ENCODE measurements around the gene MXI1. TPM values are rescaled to one million over a fixed set of nuclear protein-coding genes. Genes with fewer than 3 reads are reported as not detected.

The MXI1 gene
- total RNA-seq, 1 experiment from 2014 or later, result 16.6 TPM

GRCh38 chr10:110273474-110273873 is 66.1 kb downstream of the MXI1 start (continued):
- no peak for TF ChIP-seq SOX15 (CRISPR knock-in tag; IDR thresholded peaks at IDR 0.05)
- TF ChIP-seq GTF2I (CRISPR knock-in tag; conservative IDR thresholded peaks at IDR 0.05), result no peak

- H3K4me1 Mint-ChIP-seq, result peaks cover 21% of the 10 kb centered on the region
- no peaks in the 10 kb centered on the region for H3K27me3 Mint-ChIP-seq (ENCODE audit: low read depth)
Measured at GRCh38 chr10:110274072-110274627, 66.7 kb downstream of the MXI1 start.

GRCh38 chr10:110274647-110275046 is 67.2 kb downstream of the MXI1 start:
- no peak for DNase-seq (ENCODE audit: low spot score)
- ChIA-PET CTCF (interaction anchor here (0.6 to 1.9 kb wide), 5 partner anchors 30 to 136 kb away, joined by 3 to 6 read pairs (median 4); partner anchors contain the start of genes MXI1 and SMNDC1), POLR2A (interaction anchor here (0.7 kb wide), 2 partner anchors 29 to 325 kb away, joined by 4 to 8 read pairs; no protein-coding TSS in a partner anchor)
- Mint-ChIP-seq H3K27ac (no peak overlapping the region), H3K27me3 (ENCODE audit: low read depth) (no peaks in the 10 kb centered on the region), H3K4me1 (peaks cover 23% of the 10 kb centered on the region), H3K9me3 (no peaks in the 10 kb centered on the region), H3K4me3 (no peak overlapping the region), H3K36me3 (peaks cover under 1% of the 10 kb centered on the region; the same call in 1 of the 2 replicates)
- TF ChIP-seq CDX4 (CRISPR knock-in tag; IDR thresholded peaks at IDR 0.05; ENCODE audit: borderline replicate concordance) (no peak), GTF2I (CRISPR knock-in tag; conservative IDR thresholded peaks at IDR 0.05) (no peak), SMAD3 (CRISPR knock-in tag; IDR thresholded peaks at IDR 0.05; ENCODE audit: borderline replicate concordance) (no peak), NR3C1 (CRISPR knock-in tag; conservative IDR thresholded peaks at IDR 0.05; ENCODE audit: low read depth) (no peak), USF2 (CRISPR knock-in tag; IDR thresholded peaks at IDR 0.05) (no peak), FOXJ3 (CRISPR knock-in tag; IDR thresholded peaks at IDR 0.05; ENCODE audit: borderline replicate concordance) (no peak), ETV6 (CRISPR knock-in tag; IDR thresholded peaks at IDR 0.05) (no peak), FOXP1 (CRISPR knock-in tag; IDR thresholded peaks at IDR 0.05; ENCODE audit: borderline replicate concordance) (no peak), OVOL2 (CRISPR knock-in tag; IDR thresholded peaks at IDR 0.05; ENCODE audit: borderline replicate concordance) (no peak), KAT7 (CRISPR knock-in tag; IDR thresholded peaks at IDR 0.05; ENCODE audit: borderline replicate concordance) (no peak), IRF1 (CRISPR knock-in tag; IDR thresholded peaks at IDR 0.05) (no peak), ZNF396 (CRISPR knock-in tag; IDR thresholded peaks at IDR 0.05; ENCODE audit: borderline replicate concordance) (no peak), ZNF425 (CRISPR knock-in tag; conservative IDR thresholded peaks at IDR 0.05) (no peak), MYBL2 (CRISPR knock-in tag; IDR thresholded peaks at IDR 0.05) (no peak), ATF3 (CRISPR knock-in tag; conservative IDR thresholded peaks at IDR 0.05) (no peak), PRRX2 (CRISPR knock-in tag; IDR thresholded peaks at IDR 0.05) (no peak), JUN (CRISPR knock-in tag; IDR thresholded peaks at IDR 0.05) (no peak), HMGA2 (CRISPR knock-in tag; IDR thresholded peaks at IDR 0.05) (no peak), ZSCAN18 (CRISPR knock-in tag; IDR thresholded peaks at IDR 0.05) (no peak)
- ATAC-seq, result no peak

More at GRCh38 chr10:110274072-110274627, 66.7 kb downstream of the MXI1 start:
- Mint-ChIP-seq H3K36me3 (no peaks in the 10 kb centered on the region), H3K27ac (no peak overlapping the region), H3K9me3 (no peaks in the 10 kb centered on the region), H3K4me3 (no peak overlapping the region)
- TF ChIP-seq MYBL2 (CRISPR knock-in tag; IDR thresholded peaks at IDR 0.05) (no peak), TEAD1 (CRISPR knock-in tag; IDR thresholded peaks at IDR 0.05) (no peak), FOXJ3 (CRISPR knock-in tag; IDR thresholded peaks at IDR 0.05; ENCODE audit: borderline replicate concordance) (no peak), SMAD3 (CRISPR knock-in tag; IDR thresholded peaks at IDR 0.05; ENCODE audit: borderline replicate concordance) (no peak), SOX15 (CRISPR knock-in tag; IDR thresholded peaks at IDR 0.05) (no peak), CREB1 (CRISPR knock-in tag; IDR thresholded peaks at IDR 0.05) (no peak), FOXK1 (CRISPR knock-in tag; IDR thresholded peaks at IDR 0.05) (no peak), RORB (CRISPR knock-in tag; IDR thresholded peaks at IDR 0.05) (no peak), GABPB1 (CRISPR knock-in tag; IDR thresholded peaks at IDR 0.05) (no peak), TEAD4 (CRISPR knock-in tag; IDR thresholded peaks at IDR 0.05) (no peak), CDX4 (CRISPR knock-in tag; IDR thresholded peaks at IDR 0.05; ENCODE audit: borderline replicate concordance) (no peak)
- no peak for DNase-seq (ENCODE audit: low spot score)
- POLR2A ChIA-PET, result interaction anchor here (0.7 kb wide), 2 partner anchors 29 to 325 kb away, joined by 4 to 8 read pairs; no protein-coding TSS in a partner anchor
- no peak for ATAC-seq
- CTCF ChIA-PET, result interaction anchor here (0.6 to 1.9 kb wide), 4 partner anchors 68 to 397 kb away, joined by 3 to 6 read pairs (median 4); partner anchors contain the start of gene MXI1

Measured in WTC11 (cell line).